Fibroblast of the aortic adventitia (primary cell): ENCODE results near the gene GJA9. TPM values are rescaled to one million over a fixed set of nuclear protein-coding genes. Genes with fewer than 3 reads are reported as not detected.

Experiments
- DNase-seq: peaks from one replicate; pipeline ENCODE4 v3.0.0-alpha.2; 2010; ENCODE audit warnings: low read depth
- H3K4me3 ChIP-seq: 2 replicates; pipeline ENCODE4 v1.5.1; 2011; ENCODE audit warnings: low read depth, mild to moderate bottlenecking, control low read depth, low read length, moderate library complexity
- CTCF ChIP-seq: IDR thresholded peaks from 2 replicates; pipeline ENCODE4 v1.5.1; 2011; ENCODE audit warnings: mild to moderate bottlenecking, low read length, control low read depth, inconsistent platforms; ENCODE audit not compliant: insufficient read depth
- total RNA-seq: library from RNA; depleted of rRNA; stranded (reverse); fragments of >200 nt; gene quantifications from 2 replicates; pipeline ENCODE4 v1.2.3, GENCODE V29; 2012; ENCODE audit warnings: low replicate concordance

Gene GJA9
- total RNA-seq, 1 donor: 0.09 TPM

GRCh38 chr1:38888423-38889333, 7.3 kb upstream of the GJA9 start:
- no peak for TF ChIP-seq CTCF
- DNase-seq: no peak
- no peak overlapping the region for H3K4me3 ChIP-seq

GRCh38 chr1:38885092-38885491, 3.7 kb upstream of the GJA9 start:
- H3K4me3 ChIP-seq: no peak overlapping the region
- no peak for DNase-seq
- TF ChIP-seq CTCF: no peak

GRCh38 chr1:38875811-38876210, 5.6 kb downstream of the GJA9 start:
- DNase-seq: no peak
- no peak overlapping the region for H3K4me3 ChIP-seq
- no peak for TF ChIP-seq CTCF

- peak; percentile 94 for DNase-seq
- TF ChIP-seq CTCF: peak; percentile 13
- peak within 1 kb of the TSS; percentile 77 for H3K4me3 ChIP-seq
Measured at GRCh38 chr1:38873027-38873969, 8.1 kb downstream of the GJA9 start, which contains the start of gene MYCBP. Gene MYCBP, minus strand, starts transcription at chr1:38873348. Its CDS starts 43 bp downstream, at chr1:38873305.

- DNase-seq: peak; percentile 35
- H3K4me3 ChIP-seq: peak overlapping the region; percentile 77
- TF ChIP-seq CTCF: no peak
Measured at GRCh38 chr1:38872401-38873026, 8.9 kb downstream of the GJA9 start.

- no peak for DNase-seq
- no peak overlapping the region for H3K4me3 ChIP-seq
- TF ChIP-seq CTCF: no peak
Measured at GRCh38 chr1:38870996-38871395, 10.4 kb downstream of the GJA9 start.
